Mucosa of gallbladder (tissue), 1 donor: Measurements from ENCODE around the gene TLCD5. TPM values are rescaled to one million over a fixed set of nuclear protein-coding genes. Genes with fewer than 3 reads are reported as not detected.

Experiments used
- DNase-seq: peaks from one replicate; pipeline ENCODE4 v3.0.0-alpha.2; 2020; ENCODE audit warnings: low spot score
- total RNA-seq: library from RNA; stranded (reverse); gene quantifications from one replicate; pipeline ENCODE4 v1.2.1, GENCODE V29; 2021
- donor health status: DM: no; HTN: no; CAD: no.

The TLCD5 gene
- 9.8 TPM for total RNA-seq

DNA sequence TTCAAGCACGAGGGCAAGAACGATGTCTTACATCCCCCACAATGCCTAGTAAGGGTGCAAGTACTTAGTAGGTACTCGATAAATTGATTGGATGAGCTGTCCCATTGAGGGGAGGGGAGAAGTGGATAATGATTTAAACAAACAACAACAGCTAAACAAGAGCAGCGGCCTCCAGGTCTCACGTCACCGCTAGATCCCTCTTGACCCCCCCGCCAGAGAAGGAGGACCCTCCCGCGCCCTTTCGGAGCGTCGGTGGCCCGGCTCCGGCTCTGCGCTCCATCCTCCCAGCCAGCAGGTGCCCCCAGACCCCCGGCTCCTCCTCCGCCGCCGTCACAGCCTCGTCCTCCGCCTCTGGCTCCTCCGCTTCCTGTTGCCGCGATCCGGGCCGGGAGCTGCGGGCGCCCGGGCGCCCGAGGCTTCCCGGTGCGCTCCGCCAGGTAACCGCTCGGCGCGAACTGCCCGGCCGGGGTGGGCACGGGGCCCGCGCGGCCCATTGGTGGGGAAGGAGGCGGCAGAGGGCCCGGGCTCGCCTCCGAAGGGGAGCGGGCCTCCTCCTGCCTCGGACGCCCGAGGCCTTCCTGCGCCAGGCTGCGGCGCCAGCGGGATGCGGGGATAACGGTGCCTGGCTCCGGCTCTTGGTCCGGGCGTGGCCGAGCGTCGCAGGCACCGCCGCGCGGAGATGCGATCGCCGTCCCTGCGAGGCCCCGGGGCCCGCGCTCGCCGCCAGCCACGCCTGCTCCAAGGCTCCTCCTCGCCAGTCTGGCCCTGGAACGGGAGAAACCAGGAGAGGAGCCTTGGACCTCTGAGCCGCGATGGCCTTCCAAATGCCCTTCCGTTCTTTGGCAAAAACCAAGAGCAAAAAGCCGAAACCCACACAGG lies at the start of gene TLCD5:
Gene TLCD5 (plus strand): TSS at position 368 of the 879 bp plus-strand sequence. CDS start 2,143 bp downstream, outside the sequence.
- no peak for DNase-seq

GRCh38 chr11:120279502-120279901 lies 45.6 kb upstream of the TLCD5 start:
- DNase-seq, result no peak

GRCh38 chr11:120280600-120281051 lies 44.5 kb upstream of the TLCD5 start:
- no peak for DNase-seq

DNA sequence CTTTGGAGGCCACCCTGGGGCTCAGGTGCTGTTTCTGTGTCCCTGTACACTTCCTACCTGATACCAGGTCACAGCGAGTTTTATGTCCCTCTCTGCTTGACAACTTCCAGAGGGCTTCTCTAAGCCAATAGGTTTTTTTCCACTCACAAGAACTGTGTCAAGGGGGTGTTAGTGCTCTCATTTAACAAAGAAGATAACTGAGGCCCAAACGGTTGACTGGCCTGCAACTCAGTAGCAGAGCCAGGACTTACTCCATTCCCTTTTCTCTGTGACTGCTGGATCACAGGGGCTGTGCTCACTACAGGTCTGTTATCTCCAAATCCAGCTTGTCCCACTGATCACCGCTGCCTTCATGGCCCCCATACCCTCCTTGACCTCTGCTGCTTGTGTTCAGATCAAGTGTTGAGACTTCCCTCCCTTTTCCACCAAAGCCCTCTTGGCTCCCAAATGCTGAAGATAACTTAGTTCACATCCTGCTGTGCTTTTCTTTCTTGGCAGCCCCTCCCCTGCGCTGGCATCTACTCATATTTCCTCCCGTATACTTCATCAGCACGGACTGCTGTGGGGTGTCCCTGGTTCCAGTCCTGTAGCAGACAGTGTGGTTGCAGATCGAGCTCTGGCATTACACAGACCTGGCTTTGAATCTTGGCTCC lies 43.8 kb upstream of the TLCD5 start:
- no peak for DNase-seq

GRCh38 chr11:120283124-120283523 lies 42.0 kb upstream of the TLCD5 start:
- DNase-seq, result no peak

- no peak for DNase-seq
These were observed 40.8 kb upstream of the TLCD5 start for GRCh38 chr11:120284272-120284671.

DNA sequence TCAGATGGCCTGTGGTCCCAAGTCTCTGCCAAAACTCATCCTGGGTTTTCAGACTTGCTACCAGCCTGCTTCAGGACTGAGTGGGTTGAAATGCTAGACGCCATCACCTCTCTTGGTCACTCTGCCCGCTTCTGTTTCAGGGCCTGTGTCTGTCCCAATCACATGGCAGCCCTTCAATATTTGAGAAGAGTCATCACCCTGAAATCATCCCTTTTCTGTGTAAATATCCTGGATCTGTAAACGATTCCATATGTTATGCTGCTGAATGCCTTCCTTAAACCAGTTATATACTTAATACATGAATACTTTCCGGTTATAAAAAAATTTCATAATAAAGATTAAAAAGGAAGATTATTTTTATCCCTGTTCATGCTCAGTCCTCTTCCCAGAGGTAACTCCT lies 39.8 kb upstream of the TLCD5 start:
- DNase-seq, result no peak

- DNase-seq, result no peak
These were observed 37.1 kb upstream of the TLCD5 start for GRCh38 chr11:120288021-120288420.

- DNase-seq, result no peak
These were observed 35.7 kb upstream of the TLCD5 start for GRCh38 chr11:120289426-120289825.

GRCh38 chr11:120290956-120291355 lies 34.1 kb upstream of the TLCD5 start:
- DNase-seq, result no peak

DNA sequence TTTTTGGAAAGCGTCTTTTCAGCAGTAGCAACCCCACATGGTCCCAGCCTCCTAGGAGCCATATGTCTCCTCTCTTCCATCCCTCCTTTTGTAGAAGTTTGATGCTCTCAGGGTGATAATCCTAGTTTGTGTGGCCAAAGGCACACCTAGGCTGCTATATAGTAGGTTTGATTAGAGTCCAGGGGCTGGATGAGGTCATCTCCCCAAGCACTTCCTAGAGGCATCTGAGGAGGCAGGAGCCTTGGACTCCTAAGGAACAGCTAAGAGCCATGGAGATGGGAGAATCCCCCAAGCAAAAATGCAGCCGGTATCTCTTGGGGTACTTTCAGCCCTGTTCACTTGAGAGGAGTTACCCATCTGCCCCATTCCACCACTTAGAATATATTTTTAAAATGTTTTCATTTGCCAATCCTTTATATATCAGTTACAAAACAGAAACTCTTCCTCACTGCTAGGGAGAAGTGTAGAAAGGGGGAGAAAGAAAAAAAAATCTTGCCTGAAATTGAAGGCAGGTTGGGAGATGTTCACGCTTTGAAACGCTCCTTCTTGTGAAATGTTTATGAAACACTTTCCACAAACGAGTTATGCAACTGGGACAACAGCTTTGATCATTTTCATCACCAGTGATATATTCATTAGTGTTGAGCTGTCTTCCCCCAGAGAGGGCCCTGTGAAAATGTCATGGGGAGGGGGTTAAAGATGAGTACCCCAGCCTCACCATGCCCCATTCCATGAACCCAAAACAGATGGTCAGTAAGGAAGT lies 31.9 kb upstream of the TLCD5 start:
- DNase-seq, result no peak

- DNase-seq, result no peak
These were observed 31.0 kb upstream of the TLCD5 start for GRCh38 chr11:120294096-120294495.

DNA sequence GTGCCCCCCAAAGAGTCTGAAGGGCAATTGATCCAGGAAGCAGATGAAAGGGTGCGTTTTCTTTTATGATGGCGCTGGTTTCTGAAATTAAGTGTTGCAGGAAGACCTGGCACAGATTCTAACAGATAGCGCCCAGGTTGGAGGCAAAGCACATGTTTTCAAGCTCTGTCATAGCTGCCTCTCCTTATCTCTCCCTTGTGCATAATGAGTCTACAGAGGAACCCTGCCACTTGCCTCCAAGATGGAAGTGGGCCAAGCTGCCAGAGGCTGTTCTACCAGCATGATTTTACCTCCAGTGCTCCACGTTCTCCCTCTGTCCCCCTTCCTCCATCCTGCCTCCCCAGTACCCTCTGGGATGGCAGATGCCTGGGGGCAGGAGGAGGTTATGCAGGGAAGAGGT lies 30.0 kb upstream of the TLCD5 start:
- peak; percentile 70 for DNase-seq

DNA sequence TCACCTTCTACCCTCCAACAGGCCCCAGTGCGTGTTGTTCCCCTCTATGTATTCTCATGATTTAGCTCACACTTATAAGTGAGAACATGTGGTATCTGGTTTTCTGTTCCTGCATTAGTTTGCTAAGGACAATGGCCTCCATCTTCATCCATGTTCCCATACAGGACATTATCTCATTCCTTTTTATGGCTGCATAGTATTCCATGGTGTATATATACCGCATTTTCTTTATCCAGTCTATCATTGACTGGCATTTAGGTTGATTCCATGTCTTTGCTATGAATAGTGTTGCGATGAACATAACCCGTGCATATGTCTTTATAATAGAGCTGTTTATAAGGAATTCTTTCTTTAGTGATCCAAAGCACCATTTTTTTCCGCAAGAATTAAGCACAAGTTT lies 28.5 kb upstream of the TLCD5 start:
- DNase-seq, result no peak

DNA sequence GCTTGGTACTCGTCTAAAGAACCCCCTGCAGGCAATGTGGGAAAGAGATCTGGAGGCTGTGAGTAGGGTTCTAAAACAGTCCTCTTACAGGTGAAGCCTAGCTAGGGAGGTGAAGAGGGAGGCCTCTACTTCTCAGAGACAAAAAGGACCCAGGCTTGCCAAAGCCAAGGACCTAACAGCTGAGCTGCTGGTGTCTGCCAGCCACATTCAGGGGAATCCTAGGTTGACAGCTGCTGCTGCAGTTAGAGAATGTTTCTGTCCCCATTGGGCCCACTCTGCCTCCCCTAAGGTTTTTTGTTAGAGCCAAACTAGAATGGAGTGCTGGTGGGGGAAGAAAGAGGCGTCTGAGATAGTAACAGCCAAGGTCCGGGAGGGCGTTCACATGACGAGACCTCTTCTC lies 26.6 kb upstream of the TLCD5 start:
- DNase-seq, result no peak

DNA sequence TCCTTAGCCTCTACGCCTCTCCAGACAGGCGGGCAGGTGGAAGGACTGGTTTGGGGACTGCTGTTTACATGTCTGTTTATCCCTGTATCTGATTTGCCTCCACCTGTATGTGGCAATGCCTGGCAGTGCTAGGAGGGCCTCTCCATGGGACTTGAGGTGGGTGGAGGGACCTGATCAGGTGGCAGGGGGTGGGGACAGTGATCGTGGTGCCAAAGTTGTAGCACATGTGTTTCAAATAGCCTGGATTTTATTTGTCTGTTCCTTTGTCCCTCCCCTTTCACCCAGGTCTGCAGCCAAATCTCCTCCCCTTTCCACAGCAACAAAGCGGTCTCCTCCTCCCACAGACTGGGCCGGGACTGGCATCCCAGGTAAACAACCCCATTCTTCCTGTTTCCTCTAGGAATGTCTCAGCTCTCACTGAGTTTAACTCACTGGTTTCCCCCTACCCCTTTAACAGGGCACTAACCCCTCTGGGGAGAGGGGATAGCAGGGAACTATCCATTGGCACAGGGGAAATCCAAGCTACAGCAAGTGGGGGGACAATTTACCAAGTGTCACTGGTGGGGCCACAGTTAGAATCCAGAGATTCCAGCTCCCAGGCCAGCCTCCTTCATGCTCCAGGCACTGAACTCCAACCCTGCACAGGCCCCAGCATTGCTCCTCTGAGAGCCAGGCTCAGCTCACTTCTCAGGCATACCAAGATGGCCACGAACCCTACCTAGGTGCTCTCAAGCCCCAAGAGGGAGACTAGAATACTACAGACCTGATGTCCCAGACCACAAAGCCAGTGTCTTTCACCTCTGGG lies 22.9 kb upstream of the TLCD5 start:
- peak; percentile 90 for DNase-seq

DNA sequence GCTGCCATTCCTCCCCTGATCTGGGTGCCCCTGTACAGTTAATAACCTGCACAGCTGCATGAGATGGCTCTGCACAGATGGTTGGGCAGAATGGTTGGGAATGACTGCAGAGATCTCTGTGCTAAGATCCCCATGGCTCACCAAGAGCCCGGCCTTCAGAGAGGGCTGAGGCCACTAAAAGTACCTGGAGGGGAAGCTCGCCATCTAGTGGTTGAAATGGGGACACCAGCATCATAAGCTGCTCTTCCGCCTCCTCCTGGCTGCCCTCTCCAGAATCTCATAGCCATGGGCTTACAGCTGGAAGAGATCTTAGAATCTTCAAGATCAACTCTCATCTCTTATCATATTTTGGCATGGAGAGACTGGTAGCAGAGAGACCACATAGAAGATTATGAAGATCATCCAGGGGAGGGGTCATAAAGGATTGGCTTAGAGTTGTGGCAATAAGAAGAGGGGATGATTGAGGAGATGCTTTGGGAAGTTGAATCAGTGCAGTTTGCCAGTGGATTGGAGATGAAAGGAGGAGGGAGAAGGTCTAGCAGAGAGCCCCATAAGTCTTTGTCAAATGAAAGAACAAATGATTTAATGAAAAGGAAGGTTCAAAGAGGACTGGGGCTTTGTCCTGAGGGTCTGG lies 22.0 kb upstream of the TLCD5 start:
- peak; percentile 83 for DNase-seq

- no peak for DNase-seq
These were observed 20.6 kb upstream of the TLCD5 start for GRCh38 chr11:120304526-120304925.

DNA sequence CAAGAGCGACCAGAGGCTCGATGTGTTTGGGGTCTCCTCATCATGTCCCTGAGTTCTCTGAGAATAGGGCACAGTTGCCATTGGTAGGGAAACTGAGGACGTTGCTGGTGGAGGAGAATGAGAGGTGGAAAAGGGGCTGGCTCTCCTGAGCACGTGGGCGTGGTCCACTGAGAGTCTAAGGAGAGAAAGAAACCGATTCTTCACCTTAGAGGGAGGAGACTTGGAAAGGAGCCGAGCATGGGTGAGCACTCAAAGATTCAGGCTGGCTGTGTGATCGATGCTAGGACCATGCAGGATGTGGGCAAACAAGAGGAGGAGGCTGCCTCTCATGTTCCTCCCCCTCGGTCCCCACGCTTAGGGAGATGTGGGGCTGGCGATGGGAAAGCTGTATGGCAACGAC lies 19.8 kb upstream of the TLCD5 start:
- DNase-seq, result peak; percentile 78

DNA sequence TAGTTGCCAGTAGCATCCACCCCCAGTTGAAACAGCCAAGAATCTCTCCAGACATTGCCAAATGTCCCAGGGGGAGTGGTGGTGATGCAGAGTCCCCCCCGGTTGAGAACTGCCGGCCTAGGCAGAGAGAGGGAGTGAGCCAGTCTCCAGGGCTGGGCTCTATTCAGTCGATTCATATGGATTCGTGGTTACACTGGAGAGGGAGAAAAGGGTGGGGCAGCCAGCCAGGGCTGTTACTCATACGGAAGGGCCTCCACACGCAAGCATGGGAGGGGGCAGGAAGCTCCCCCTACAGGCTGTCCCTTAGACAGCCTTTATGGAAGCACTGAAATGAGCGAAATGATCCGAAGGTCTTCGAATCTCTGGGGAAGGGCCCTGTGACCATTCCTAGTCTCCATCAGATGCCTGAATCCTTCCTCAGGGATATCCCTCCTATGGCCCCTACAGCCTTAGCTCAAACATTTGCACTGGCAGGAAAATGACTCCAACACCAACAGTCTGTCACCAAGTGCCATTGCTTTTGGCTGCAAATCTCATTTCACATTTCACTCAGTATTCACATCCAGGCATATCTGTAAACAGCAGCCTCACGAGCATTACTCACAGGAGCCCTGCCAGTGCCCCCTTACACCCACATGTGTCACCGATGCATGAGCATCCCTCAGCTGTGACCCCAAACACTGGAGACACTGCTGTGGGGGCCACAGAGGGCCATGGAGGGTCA lies 18.4 kb upstream of the TLCD5 start:
- peak; percentile 78 for DNase-seq
